ENCODE results near the gene CDC34.

- TF ChIP-seq, protein P1, sequence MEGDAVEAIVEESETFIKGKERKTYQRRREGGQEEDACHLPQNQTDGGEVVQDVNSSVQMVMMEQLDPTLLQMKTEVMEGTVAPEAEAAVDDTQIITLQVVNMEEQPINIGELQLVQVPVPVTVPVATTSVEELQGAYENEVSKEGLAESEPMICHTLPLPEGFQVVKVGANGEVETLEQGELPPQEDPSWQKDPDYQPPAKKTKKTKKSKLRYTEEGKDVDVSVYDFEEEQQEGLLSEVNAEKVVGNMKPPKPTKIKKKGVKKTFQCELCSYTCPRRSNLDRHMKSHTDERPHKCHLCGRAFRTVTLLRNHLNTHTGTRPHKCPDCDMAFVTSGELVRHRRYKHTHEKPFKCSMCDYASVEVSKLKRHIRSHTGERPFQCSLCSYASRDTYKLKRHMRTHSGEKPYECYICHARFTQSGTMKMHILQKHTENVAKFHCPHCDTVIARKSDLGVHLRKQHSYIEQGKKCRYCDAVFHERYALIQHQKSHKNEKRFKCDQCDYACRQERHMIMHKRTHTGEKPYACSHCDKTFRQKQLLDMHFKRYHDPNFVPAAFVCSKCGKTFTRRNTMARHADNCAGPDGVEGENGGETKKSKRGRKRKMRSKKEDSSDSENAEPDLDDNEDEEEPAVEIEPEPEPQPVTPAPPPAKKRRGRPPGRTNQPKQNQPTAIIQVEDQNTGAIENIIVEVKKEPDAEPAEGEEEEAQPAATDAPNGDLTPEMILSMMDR (conservative IDR thresholded peaks at IDR 0.05): no peak
- TF ChIP-seq ZFX (IDR thresholded peaks at IDR 0.05): no peak
Measured at GRCh38 chr19:581399-582111, 50.0 kb downstream of the CDC34 start.
